Left renal cortex interstitium (tissue), 4 donors: ENCODE data around the gene FBXL20. TPM values are rescaled to one million over a fixed set of nuclear protein-coding genes. Genes with fewer than 3 reads are reported as not detected.
A peak's percentile ranks its signal among the peaks of the same experiment; 100 is the strongest.
"Not testable (repeated sequence)": the region's sequence is repeated elsewhere in the genome, so short reads cannot be mapped to it uniquely, and the experiment has no call there.

Experiments used
- DNase-seq, 4 donors: peaks; one replicate each; pipeline ENCODE4 v3.0.0-alpha.2; 2013; ENCODE audit warnings: low read depth in 4 of 4, low spot score in 2 of 4, missing footprints in 1 of 4
- polyA plus RNA-seq, 4 donors: library from polyadenylated mRNA; unstranded; fragments of 120-200 nt; gene quantifications; one replicate each; pipeline ENCODE4 v1.2.1, GENCODE V29; 2013; ENCODE audit not compliant: insufficient read length in 4 of 4

Gene FBXL20
- polyA plus RNA-seq, 4 donors, result 11.4 to 17.4 (median 13.2) TPM

DNA sequence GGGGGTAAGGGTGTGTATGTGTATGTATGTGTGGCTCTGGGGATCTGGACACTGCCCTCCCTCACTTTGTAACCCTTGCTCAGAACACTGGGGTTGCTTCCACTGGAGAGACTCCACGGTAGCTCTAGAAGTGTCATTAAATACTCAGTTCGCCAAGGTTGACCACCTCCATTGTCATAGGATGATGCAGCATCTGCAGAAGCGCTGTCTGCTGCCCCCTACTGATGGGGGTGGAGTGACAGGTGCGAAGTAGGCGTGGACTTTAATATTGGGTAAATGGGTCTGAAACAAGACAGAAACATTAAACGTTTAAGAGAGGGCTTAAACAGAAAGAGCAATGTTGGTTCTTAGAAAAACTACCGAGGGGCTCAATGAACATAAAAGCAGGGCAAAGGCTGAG lies 140.1 kb downstream of the FBXL20 start:
- DNase-seq, result no peak

DNA sequence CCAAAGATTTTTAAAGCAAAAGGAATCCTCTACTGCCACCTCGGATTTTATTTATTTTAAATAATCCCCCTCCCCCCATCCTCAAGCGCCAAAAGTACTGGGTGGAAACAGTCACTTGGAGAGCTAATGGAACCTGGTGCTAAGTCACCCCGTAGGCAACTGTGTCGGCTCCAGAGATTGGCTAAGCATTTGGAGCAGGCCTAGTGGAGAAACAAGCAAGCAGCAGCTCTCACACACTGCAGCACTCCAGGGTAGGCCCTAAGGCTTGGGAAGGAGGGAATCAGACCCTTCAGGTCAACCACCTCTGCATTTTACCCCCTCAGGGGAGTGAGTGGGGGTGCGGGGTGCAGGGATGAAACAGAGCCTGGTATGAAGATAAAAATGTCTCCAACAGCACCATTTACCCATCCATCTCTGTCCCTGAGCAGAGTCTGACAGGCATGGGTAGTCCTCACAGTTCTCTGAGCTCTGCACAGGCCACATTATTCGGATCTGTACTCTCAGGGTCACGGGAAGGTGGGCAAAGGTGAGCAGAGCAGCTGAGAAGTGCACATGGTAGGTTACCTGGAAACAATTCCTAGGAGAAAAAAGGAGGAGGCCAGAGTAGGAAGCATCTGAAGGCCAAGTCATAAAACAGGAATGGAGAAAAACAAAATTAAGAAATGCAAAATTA lies 148.5 kb downstream of the FBXL20 start:
- no peak for DNase-seq

DNA sequence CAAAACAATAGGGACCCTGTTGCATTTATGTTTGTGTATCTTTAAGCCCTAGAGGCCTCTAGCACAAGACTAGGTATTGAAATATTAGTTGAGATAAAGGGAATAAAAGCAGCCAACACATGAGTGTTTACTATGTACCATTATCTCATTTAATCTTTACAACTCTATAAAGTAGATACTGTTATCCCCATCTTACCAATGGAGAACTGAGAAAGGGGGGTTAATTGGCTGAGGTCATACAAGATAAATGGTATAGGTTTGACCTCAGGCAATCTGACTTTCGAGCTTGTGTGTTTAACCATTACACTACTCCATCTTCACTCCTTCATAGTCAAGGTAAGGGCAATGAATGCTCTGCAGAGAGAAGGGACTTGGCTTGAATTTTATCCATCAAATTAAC lies 149.4 kb downstream of the FBXL20 start:
- DNase-seq, result no peak

DNA sequence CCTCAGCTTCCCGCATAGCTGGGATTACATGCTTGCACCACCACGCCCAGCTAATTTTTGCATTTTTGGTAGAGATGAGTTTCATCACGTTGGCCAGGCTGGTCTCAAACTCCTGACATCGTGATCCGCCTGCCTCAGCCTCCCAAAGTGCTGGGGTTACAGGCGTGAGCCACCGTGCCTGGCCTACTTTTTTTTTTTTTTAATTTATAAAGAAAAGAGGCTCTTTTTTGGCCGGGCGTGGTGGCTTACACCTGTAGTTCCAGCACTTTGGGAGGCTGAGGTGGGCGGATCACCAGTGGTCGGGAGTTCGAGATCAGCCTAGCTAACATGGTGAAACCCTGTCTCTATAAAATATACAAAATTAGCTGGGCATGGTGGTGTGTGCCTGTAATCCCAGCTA lies 151.3 kb downstream of the FBXL20 start:
- DNase-seq, result not testable (repeated sequence)

DNA sequence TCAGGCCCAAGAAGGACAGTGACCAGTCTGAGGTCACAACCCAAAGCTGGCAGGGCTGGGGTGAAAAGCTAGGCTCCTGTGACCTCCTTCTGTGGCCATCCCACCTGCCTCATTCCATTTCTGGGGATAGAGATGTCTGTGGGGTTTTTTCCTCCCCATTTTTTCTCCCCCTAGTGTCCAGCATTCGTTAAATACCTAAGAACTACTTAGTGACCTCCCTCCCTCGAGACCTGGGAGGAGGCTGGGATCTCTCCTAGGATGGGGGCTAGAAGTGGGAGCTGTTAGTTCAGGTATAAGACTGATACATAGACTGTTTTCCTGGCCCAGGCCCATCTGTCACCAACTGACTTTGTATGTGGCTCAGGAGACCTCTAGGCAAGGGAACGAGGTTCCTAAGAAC lies 155.2 kb downstream of the FBXL20 start:
- DNase-seq, result no peak

DNA sequence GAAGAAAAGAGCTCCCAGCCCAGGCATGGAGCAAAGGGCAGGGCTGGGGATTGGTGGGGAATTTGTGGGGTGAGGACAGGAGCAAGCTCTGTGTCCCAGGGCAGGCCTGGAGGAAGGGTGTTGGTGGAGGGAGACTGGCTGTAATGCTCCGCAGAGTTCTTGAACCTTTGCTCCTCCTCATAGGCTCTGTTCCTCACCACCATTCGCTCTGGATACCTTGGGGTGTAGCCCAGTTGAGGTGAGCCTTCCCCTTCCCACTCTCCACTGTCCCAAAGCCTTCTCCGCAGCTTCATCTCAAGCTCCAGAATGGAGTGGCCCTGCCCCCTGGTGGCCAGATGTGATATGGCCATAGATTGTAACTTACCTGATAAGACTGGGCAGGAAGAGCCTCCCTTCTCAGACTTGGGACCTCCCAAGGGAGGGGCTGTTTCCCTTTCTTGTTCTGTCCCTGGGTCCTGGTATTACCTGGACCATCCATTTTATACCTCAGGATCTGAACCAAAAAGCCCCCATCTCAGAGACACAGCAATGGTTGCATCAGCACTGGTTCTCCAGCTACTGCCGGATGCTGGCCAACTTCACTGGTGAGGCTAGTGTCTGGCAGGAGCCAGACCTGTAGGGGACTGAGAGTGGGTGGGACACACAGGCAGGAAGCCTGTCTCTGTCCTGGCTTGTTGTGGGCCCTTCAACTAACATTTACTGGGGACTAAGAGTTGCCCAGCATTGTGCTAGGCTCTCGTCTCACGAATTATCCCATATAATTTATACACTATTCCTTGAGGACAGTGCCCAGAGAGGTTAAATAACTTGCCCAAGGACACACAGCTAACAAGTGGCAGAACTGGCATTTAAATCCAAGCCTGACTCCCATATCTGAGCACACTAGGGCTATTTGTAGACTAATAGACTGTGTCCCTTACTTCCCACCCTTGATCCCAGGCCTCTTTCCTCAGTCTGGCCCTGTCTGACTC lies 156.5 kb downstream of the FBXL20 start:
- peak in 2 of 4 donors; percentile 68 to 78 for DNase-seq

DNA sequence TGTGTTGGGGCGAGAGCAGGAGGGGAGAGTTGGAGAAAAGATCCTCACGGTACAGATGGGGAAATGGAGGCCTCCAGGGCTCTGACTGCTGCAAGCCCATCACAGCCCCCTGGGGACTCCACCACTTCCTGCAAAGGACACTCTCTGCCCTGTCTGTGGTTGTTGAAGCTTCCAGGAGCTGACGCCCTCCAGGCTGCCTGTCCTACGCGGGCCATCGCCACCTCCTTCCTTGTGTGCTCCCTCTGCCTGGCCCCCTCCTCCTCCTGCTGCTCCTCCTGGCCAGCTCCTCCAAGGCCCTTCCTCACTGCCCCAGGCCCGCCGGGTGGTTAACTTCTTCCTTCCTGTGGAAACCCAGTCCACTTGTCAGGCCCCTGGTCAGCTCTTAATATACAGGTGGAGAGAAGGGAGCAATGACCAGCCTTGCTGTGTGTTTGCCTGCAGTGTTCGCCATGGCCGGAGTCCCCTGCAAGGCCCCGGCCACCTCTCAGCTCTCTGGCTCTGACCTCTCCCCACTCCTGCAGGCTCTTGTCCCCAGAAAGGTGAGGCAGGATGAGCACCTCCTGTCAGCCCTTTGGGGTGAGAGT lies 157.3 kb downstream of the FBXL20 start:
- DNase-seq, result no peak

DNA sequence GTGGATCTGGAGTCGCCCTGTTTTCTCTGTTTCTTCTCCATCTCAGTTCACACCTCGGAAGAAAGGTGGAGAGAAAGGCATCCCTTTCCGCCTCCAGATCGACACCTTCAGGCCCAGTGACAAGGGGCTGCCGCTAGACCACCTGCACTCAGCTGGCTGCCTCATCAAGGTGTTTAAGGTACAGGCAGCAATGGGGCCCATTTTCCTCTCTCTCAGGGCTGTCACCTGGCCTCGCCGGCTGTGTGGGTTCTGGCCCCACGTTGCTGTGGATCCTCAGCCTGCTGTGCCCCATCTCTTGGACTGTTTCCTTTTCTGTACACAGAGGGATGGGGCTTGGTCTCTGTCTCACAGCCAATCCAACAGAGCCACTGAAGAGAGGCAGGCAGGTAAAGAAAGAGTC lies 158.3 kb downstream of the FBXL20 start:
- DNase-seq, result no peak

DNA sequence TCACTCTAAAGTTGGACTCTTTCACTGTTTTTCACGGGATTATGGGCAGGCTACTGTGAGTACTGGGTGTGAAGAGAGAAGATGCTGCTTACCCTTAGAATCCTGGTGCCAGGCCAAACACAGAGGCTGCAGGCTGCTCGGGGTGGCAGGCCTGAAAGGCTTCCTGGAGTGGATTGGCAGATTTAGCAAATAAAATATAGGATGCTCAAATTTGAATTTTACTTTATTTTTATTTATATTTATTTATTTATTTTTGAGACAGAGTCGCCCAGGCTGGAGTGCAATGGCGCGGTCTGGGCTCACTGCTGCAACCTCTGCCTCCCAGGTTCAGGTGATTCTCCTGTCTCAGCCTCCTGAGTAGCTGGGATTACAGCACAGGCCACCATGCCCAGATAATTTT lies 160.8 kb downstream of the FBXL20 start:
- no peak for DNase-seq

DNA sequence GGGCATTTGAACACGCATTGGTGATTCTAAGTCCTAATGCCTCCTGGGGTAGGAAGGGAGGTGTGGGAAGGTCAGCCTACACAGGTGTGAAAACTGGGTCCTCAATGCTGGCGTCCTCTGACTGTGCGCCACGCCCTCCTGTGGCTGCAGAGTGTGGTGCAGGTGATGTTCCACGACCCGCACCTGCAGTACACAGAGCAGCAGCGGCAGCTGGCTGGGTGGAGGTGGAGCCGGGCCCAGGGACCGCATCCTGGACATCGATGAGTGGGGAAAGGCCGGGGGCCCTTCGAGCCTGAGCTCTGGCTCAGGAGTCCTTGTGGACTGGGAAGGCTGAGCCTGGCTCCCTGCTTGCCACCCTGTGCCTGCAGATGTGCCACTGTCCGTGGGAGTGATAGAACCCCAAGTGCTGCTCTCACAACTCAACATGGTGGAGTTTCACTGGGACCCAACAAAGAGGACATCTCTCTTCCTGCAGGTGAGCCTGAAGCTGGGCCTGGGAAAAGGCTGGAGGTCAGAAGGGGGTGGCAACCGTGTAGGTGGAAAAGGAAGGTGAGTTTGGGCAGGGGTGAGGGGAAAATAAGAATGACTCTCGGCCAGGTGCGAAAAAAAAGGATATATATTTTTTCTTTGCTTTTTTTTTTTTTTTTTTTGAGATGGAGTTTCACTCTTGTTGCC lies 161.6 kb downstream of the FBXL20 start:
- DNase-seq, result no peak

DNA sequence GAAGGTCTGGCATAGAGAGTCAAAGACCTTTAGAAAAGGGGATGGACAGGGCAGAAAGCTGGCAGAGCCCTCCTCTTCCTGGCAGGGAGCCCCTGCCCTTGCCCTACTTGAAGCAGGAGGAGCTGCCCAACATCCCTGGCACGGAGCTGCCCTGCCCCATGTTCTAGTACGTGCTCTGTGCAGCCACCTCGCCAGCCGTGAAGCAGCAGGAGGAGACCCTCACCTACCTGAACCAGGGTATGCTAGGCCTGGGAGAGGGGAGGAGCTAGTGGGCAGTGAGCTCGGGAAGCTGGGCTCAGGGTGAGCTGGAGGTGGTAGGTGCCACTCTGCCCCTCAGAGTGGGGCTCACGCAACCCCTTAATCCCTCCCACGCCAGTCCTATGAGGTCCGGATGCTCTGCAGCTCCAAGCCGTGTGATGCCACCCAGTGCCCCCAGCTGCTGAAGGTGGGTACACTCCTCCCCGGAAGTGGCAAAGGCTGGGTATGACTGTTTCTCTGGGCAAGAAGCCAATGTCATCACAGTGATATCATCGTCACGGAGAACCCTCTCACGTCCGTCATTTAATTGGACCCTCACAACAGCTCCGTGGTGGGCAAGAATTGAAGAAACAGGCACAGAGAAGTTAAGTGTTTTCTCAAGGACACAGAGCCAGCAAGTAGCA lies 163.0 kb downstream of the FBXL20 start:
- no peak for DNase-seq

DNA sequence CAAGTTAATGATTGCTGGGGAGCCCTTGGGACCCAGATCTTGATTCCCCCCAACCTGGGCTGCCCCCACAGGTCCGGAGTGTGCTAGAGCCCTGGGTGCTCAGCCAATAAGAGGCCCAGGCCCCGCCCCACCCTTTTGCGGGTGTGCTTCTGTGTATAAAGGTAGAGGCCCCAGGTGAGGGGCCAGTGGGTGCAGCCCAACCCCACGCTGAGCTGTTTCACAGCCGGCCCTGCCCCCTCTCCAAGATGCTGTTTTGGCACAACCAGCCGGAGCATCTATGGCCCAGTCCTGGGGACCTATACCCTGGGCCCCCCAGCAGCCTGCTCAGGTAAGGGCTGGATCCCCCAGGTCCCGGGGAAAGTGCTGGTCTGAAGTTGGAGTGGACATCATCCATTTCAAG lies 163.8 kb downstream of the FBXL20 start:
- no peak for DNase-seq

DNA sequence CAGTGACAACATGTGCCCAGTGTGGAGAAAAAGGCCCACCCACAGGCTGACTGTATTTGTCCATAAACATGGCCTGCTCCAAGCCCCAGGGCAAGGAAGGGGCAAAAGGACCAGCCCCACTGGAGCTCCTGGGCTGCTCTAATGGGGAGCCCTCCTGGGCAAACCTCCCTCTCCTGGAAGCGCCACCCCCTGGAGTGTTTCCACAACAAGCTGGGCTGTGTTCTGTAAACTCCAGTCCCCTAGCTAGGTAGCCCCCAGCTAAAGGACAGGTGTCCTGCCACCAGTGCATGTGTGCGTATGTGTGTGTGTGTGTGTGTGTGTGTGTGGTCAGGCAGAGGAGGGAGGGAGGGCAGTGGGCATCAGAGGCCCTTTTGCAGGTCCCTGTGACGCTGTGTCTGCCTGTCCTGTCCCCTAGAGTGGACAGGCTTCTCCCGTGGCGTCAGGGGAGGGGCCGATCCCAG lies 164.4 kb downstream of the FBXL20 start:
- no peak for DNase-seq

DNA sequence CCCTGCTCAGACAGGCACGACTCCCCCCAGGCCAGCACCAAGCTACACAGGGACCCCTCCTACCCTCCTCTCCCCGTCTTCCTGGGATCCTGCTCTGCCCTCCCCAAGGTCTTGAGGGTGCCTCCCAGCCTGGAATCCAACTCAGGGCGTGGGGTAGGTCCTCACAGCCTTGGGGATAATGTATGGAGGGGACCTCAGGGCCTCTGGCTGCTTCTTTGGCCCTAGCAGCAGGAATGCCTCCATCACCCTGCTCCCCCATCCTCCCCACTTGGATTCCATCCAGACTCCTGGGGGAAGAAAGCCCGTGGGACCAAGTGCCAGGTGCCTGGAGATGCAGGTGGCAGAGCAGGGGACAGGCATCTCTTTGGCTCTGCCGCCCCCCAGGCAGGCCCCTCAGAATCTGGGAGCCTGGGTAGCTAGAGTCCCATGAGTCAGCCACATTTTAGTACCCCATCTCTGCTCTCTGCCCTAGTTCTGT lies 164.9 kb downstream of the FBXL20 start:
- no peak for DNase-seq

DNA sequence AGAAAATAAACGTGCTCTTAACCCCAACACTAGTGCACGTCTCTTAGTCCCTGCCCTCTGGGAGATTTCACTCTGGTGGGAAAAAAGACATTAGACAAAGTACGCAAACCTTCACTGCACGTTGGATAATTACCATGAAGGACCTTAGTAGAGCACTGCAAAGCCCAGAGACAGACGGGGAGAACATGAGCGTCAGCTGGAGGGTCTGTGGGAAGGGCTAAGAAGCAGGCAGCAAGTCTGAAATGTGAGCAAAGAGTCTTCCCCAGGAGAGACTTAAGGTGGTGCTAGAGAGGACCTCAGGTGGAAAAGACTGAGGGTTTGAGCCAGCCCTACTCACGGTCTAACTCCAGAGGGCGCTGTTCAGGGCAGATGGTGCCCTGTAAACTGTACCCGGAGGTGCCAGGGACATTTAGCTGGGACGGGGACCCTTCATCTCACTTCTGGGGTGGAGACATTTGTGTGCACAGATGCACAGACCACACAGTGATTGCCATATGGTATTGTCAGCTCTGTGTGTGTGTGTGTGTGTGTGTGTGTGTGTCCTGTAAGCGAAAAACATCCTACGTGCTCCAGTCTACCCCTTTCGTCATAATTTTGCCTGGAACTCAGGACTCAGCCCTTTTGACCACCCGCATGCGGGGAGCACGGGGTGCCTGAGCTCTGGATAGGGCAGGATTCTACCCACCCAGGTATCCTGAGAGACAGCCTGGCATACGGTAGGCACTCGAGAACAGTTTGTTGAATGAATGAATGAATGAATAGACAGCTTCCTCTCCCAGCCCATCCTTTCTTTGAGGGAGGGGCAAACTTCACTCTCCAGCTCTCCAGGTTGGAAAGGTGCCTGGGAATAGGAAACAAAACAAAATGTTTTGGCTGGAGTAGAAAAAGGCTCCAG lies 165.6 kb downstream of the FBXL20 start:
- DNase-seq, result peak in 1 of 4 donors; percentile 49

DNA sequence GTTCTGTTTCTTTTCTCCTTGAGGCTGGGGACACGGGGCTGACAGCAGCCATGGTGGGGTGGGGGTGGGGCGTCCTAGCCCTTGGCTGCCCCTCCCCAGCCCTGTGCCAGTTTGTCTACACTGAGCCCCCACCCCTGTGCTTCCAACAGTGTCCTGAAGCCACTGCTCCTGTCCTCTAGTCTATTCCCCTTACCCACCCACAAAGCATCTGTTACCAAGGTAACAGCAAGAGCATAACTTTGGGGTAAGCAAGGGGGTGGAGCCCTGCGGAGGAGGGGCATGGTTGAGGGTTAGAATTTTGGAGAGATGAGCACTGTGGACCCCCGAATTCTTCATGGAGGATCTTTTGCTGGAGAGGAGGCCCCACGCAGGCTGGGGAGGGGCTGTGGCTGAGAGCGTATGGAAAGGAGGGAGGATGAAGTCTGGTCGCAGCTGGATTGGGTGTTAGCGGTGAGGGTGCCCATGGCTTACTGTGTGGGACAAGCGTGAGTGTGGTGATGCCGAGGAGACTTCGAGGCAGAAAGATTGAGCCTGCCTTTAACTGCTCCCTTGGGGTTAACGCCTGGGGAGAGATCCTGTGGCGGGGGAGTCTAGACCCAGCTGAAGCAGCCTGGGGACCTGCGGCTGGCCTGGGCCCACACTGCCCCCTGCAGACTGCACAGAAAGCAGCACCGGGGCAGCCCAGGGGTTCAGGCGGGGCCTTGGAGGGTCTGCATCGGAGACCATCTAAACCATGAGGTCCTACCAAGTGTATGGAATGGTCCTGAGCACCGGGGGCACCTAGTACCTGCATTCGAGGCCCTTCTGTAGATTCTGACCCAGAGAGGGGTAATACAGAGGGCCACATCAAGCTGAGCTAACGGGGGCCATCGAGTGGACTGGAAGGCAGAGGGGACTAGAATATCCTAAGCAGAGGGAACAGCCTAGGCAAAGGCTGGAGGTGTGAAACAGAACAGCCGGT lies 169.6 kb downstream of the FBXL20 start:
- no peak for DNase-seq

DNA sequence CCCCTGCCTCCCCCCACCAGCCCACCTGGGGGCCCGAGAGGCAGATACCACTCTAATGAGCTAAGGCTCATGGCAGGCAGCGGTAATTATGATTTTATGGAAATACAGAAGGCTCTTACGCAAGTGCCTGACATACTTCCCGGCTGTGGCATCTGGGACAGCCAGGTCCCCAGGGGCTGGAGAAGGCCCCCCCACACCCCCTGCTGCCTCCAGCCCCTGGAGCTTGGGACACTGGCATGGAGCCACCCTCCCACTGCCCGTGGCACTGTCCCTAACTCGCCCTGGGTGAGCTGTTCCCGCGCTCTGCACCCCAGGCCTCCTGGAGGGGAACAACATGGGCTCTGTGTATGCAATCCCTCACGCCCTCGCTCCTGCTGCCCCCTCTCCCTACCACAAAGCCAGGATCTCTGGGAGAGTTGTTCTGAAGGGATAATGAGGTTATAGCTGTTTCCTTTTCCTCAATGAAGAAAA lies 170.3 kb downstream of the FBXL20 start:
- DNase-seq, result no peak

DNA sequence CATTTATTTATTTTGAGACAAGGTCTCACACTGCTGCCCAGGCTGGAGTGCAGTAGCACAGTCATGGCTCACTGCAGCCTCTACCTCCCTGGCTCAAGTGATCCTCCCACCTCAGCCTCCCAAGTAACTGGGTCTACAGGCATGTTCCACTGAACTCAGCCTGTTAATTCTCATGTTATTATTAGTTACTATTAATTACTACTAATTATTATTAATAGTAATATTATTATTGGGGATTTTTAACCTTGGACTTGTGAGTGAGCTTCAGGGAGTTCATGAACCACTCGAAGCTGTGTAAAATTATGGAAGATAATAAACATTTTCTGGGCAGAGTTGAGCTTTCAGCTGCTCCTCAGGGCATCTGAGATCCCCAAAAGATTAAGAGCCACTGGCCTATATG lies 171.1 kb downstream of the FBXL20 start:
- DNase-seq, result no peak
